22Rv1 (cell line): Measurements from ENCODE around the gene TNRC6B.

ENCODE experiments used
- CTCF ChIP-seq: fragments of 450-650 bp; IDR thresholded peaks from 2 replicates; pipeline ENCODE4 v1.5.1; 2017; ENCODE audit warnings: mild to moderate bottlenecking
- ZFX ChIP-seq: fragments of 450-650 bp; IDR thresholded peaks from 2 replicates; pipeline ENCODE4 v1.6.1; 2017; ENCODE audit warnings: antibody characterized with exemption, borderline replicate concordance

DNA sequence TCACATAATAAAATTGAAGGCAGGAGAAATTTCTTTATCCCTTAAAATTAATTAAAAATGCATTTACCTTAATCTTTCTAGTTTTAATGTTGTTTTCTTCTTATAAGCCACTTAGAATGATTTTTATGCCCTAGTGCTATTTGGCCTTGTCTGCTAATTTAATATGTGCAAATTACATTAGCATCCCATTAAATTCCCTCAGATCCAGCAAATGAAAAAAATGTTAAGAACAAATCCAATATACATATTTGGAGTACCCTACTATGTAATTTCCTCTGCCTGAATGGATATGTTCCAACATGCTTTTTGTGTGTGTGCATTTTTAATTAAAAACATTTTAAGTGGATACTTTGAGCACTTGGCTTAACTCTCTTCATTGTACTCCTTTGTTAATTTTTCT is 56.9 kb downstream of the TNRC6B start:
- TF ChIP-seq CTCF, result no peak
- TF ChIP-seq ZFX, result no peak
